HepG2 (cell line): Measurements from ENCODE around the gene PHF21B.

Experiments
- JUN ChIP-seq: sonication (generic); formaldehyde crosslinking; IDR thresholded peaks from 2 replicates; pipeline ENCODE4 v1.4.0; 2020; ENCODE audit warnings: mild to moderate bottlenecking, missing genetic modification reagents
- PHF8 ChIP-seq: sonication (generic); formaldehyde crosslinking; IDR thresholded peaks from 2 replicates; pipeline ENCODE4 v1.5.0; 2020; ENCODE audit warnings: missing genetic modification reagents
- POLR2A ChIP-seq, 2 experiments: IDR thresholded peaks; 2 replicates each; pipeline ENCODE4 v1.6.1; 2011; ENCODE audit warnings: low read depth in 2 of 2, low read length in 2 of 2, mild to moderate bottlenecking in 1 of 2, moderate library complexity in 1 of 2; ENCODE audit not compliant: insufficient read depth in 1 of 2
- RFX5 ChIP-seq: IDR thresholded peaks from 2 replicates; pipeline ENCODE4 v1.6.1; 2011; ENCODE audit warnings: low read depth, low read length, improper control_type of control experiment
- SMARCC2 ChIP-seq: fragments of 450-650 bp; IDR thresholded peaks from 2 replicates; pipeline ENCODE4 v1.6.1; 2017; ENCODE audit warnings: antibody characterized with exemption, mild to moderate bottlenecking
- TF ChIP-seq, protein P1 (sequence below): sonication (generic); formaldehyde crosslinking; IDR thresholded peaks from 2 replicates; pipeline ENCODE4 v1.5.0; 2020; ENCODE audit warnings: mild to moderate bottlenecking, missing genetic modification reagents, moderate library complexity
- TF ChIP-seq, protein P2 (sequence below): sonication (generic); formaldehyde crosslinking; IDR thresholded peaks from 2 replicates; pipeline ENCODE4 v1.4.0; 2020; ENCODE audit warnings: missing genetic modification reagents, mild to moderate bottlenecking, borderline replicate concordance

DNA sequence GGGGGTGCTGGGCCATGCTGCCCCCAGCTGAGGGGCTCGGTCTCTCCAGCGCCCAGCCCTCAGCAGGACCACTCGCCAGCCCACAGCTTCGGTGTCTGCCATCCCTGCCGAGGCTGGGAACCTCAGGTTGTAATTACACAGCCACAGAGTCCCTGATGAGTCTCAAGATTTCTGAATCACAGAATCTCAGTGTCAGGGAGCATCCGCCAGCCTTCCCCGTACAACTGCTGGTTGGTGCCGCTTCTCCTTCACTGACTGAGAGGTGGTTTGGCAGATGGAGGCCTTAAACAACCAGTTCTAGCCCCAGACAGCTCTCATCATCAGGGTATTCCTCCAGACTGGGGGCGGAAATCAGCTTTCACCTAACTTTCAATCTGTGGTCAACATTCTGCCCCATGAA is 13.7 kb downstream of the PHF21B start:
- TF ChIP-seq JUN (CRISPR knock-in tag) = no peak
- TF ChIP-seq, protein P1, sequence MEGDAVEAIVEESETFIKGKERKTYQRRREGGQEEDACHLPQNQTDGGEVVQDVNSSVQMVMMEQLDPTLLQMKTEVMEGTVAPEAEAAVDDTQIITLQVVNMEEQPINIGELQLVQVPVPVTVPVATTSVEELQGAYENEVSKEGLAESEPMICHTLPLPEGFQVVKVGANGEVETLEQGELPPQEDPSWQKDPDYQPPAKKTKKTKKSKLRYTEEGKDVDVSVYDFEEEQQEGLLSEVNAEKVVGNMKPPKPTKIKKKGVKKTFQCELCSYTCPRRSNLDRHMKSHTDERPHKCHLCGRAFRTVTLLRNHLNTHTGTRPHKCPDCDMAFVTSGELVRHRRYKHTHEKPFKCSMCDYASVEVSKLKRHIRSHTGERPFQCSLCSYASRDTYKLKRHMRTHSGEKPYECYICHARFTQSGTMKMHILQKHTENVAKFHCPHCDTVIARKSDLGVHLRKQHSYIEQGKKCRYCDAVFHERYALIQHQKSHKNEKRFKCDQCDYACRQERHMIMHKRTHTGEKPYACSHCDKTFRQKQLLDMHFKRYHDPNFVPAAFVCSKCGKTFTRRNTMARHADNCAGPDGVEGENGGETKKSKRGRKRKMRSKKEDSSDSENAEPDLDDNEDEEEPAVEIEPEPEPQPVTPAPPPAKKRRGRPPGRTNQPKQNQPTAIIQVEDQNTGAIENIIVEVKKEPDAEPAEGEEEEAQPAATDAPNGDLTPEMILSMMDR (CRISPR knock-in tag) = no peak
- no peak for TF ChIP-seq RFX5
- no peak for TF ChIP-seq PHF8
- no peak for TF ChIP-seq POLR2A (IDR thresholded peaks at IDR 0.05; ENCODE audit: insufficient read depth in 1 of 2, low read depth in 2 of 2, low read length in 2 of 2)
- TF ChIP-seq, protein P2, sequence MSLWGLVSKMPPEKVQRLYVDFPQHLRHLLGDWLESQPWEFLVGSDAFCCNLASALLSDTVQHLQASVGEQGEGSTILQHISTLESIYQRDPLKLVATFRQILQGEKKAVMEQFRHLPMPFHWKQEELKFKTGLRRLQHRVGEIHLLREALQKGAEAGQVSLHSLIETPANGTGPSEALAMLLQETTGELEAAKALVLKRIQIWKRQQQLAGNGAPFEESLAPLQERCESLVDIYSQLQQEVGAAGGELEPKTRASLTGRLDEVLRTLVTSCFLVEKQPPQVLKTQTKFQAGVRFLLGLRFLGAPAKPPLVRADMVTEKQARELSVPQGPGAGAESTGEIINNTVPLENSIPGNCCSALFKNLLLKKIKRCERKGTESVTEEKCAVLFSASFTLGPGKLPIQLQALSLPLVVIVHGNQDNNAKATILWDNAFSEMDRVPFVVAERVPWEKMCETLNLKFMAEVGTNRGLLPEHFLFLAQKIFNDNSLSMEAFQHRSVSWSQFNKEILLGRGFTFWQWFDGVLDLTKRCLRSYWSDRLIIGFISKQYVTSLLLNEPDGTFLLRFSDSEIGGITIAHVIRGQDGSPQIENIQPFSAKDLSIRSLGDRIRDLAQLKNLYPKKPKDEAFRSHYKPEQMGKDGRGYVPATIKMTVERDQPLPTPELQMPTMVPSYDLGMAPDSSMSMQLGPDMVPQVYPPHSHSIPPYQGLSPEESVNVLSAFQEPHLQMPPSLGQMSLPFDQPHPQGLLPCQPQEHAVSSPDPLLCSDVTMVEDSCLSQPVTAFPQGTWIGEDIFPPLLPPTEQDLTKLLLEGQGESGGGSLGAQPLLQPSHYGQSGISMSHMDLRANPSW (CRISPR knock-in tag) = no peak
- no peak for TF ChIP-seq SMARCC2
